ENCODE measurements around the gene ZNF574.

ZNF574 gene

DNA sequence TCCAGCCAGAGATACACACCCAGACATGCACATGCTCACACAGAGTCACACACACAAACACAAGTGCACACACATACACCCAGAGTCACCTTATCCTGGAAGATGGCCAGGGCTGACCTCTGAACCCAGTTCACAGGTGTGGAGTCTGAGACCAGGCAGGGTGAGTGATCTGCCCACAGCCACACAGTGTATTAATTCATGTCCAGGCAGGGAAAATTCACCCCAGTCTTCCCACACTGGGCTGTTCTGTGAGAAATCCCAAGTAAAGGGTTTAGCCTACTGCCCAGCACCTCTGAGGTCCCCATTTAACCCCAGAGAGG lies 54.2 kb downstream of the ZNF574 start:
- no peak for DNase-seq

Measured in T1000 (cell line).